ENCODE data around the gene GPR3. TPM values are rescaled to one million over a fixed set of nuclear protein-coding genes. Genes with fewer than 3 reads are reported as not detected.

GPR3 gene
- total RNA-seq, 1 experiment from 2014 or later: 4.4 TPM

- Histone ChIP-seq H3K9ac (ENCODE audit: extremely low read depth, insufficient read length, low read length) (no peak overlapping the region), H2BK5ac (ENCODE audit: insufficient read length, low read length) (no peak overlapping the region), H4K8ac (replicated peaks; ENCODE audit: insufficient read length, low read depth, low read length) (no peak overlapping the region), H3K23ac (ENCODE audit: insufficient read length, low read depth, low read length) (no peak overlapping the region), H2BK20ac (ENCODE audit: low read depth, low read length, poor library complexity, severe bottlenecking) (no peak overlapping the region), H3K14ac (ENCODE audit: insufficient read depth, low read length) (no peak overlapping the region), H3T11ph (ENCODE audit: low read length) (no peak overlapping the region), H4K91ac (ENCODE audit: insufficient read length, low read depth, low read length) (no peak overlapping the region), H2BK12ac (ENCODE audit: insufficient read length, low read depth, low read length) (no peak overlapping the region), H3K56ac (ENCODE audit: insufficient read length, low read depth, low read length) (no peak overlapping the region), H3K18ac (ENCODE audit: insufficient read length, low read depth, low read length) (no peak overlapping the region), H3K9me3 (ENCODE audit: control insufficient read depth, low read depth, low read length) (no peaks in the 10 kb centered on the region), H2AK5ac (ENCODE audit: insufficient read length, low read length) (no peak overlapping the region), H3K79me2 (ENCODE audit: insufficient read depth, low read length) (no peaks in the 10 kb centered on the region), H3K23me2 (ENCODE audit: insufficient read length, low read depth, low read length, poor library complexity, severe bottlenecking) (peaks cover 13% of the 10 kb centered on the region), H2BK15ac (ENCODE audit: low read depth, low read length) (no peak overlapping the region), H3K4ac (ENCODE audit: low read depth, low read length) (no peak overlapping the region), H4K20me1 (ENCODE audit: control insufficient read depth, insufficient read depth, insufficient read length) (peaks cover 6% of the 10 kb centered on the region), H3K4me2 (ENCODE audit: insufficient read depth, insufficient read length, low read length) (no peak overlapping the region), H3K27ac (ENCODE audit: insufficient read length, low read depth, low read length) (no peak overlapping the region), H2BK120ac (ENCODE audit: low read depth, low read length, poor library complexity, severe bottlenecking) (no peak overlapping the region), H3K4me1 (ENCODE audit: insufficient read depth, low read length) (peaks cover 3% of the 10 kb centered on the region; the same call in 1 of the 2 replicates), H3K27me3 (ENCODE audit: insufficient read depth, low read length) (peaks cover 19% of the 10 kb centered on the region; the same call in 1 of the 2 replicates), H4K5ac (ENCODE audit: insufficient read length, low read depth, low read length) (no peak overlapping the region), H3K79me1 (ENCODE audit: insufficient read depth, low read depth, low read length, poor library complexity, severe bottlenecking) (no peaks in the 10 kb centered on the region), H2AFZ (ENCODE audit: low read length) (no peak overlapping the region)
- no peak for DNase-seq
- Mint-ChIP-seq H3K36me3 (ENCODE audit: insufficient read depth in 1 of 3, low read depth in 3 of 3) (peaks cover 0 to 5% (median 3%) of the 10 kb centered on the region in 3 experiments; a peak in 4 of 7 replicates), H3K9me3 (no peaks in the 10 kb centered on the region; a peak in 1 of 5 replicates), H3K27ac (no peak overlapping the region; a peak in 1 of 7 replicates), H3K4me3 (peak overlapping the region; percentile 70 to 81; a peak in 4 of 5 replicates), H3K27me3 (ENCODE audit: low read depth) (peaks cover 64% of the 10 kb centered on the region), H3K4me1 (peaks cover 22 to 38% of the 10 kb centered on the region in 2 experiments)
- TF ChIP-seq, protein P1, sequence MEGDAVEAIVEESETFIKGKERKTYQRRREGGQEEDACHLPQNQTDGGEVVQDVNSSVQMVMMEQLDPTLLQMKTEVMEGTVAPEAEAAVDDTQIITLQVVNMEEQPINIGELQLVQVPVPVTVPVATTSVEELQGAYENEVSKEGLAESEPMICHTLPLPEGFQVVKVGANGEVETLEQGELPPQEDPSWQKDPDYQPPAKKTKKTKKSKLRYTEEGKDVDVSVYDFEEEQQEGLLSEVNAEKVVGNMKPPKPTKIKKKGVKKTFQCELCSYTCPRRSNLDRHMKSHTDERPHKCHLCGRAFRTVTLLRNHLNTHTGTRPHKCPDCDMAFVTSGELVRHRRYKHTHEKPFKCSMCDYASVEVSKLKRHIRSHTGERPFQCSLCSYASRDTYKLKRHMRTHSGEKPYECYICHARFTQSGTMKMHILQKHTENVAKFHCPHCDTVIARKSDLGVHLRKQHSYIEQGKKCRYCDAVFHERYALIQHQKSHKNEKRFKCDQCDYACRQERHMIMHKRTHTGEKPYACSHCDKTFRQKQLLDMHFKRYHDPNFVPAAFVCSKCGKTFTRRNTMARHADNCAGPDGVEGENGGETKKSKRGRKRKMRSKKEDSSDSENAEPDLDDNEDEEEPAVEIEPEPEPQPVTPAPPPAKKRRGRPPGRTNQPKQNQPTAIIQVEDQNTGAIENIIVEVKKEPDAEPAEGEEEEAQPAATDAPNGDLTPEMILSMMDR (conservative IDR thresholded peaks at IDR 0.05): no peak
- no CpG with 5 or more reads among the region's 8 CpGs for WGBS (ENCODE audit: extremely low coverage, insufficient read length, low lambda C conversion rate)
Observed at GRCh38 chr1:27361553-27361952, 30.9 kb upstream of the GPR3 start.

Measured in H9 (cell line).